ENCODE data around the gene DGCR6L.
"Not testable (repeated sequence)": the region's sequence is repeated elsewhere in the genome, so short reads cannot be mapped to it uniquely, and the experiment has no call there.

The DGCR6L gene

DNA sequence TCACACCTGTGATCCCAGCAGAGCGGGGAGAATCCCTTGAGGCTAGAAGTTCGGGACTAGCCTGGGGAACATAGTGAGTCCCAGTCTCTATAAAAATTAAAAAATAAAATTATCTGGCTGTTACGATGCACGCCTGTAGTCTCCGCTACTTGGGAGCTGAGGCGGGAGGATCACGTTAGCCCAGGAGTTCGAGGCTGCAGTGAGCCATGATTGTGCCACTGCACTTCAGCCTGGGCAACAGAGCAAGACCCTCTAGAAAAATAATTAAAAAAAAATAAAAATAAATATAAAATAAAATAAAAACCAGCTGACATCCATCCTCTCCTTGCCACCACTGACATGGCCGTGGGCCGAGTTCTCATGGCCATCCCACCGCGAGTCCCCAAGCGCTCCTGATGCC is 44.0 kb downstream of the DGCR6L start:
- DNase-seq (ENCODE audit: low read depth) = no peak

DNA sequence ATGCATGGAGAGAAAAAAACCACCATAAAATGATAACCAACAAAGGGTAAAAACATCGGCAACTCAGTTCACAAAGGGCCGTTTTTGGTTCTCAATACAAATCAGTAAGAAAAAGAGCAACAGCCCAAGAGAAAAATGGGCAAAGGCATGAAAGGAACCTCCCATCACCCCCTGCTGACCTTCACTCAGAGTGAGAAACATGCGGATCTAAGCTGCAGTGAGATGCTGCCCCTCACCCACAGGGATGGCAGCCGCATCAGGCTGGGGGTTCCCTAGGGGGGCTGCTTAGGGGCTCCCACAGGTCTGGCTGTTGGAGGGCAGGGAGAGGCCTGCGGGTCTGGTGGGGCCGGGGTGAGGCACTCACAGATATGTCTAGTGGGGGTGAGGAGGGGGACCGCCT is 44.5 kb downstream of the DGCR6L start:
- DNase-seq (ENCODE audit: low read depth) = not testable (repeated sequence)

DNA sequence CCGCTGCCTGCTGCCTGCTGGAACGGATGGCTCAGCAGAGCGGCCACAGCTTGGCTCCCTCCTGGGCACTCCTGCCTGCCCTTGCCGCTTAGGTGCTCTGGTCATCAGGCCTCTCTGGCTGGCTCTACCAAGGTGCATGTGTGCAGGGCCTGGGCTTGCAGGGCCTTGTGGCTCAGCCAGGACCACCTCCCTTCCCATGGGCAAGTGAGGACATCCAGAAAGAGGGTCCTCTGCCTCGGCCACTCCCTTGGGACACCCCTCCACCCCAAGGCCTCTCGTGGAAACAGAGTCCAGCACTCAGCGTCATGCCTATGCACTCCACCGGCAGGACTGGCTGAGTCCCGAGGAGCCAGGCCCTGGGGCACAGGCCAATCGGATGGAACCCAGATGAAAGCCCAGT is 45.5 kb downstream of the DGCR6L start:
- not testable (repeated sequence) for DNase-seq (ENCODE audit: low read depth)

DNA sequence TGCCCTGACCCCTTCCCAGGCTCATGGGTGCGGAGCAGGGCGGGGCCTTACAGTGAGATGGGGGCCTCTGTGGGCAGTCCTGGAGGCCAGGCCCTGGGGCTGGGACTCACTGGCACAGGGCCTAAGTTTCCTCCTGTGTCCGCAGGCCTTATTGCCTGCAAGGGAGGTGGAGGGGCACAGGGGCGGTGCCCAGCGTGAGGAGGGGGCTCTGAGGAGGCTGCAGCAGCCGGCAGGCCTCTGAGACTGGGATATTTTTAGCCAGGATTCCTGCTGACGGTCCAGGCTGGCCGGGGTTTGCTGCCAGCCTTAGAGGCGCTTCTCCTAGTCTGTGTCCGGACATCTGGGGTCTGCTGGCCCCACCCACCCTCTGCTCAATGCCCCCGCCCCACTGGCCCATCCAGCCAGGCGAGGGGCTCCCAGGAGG is 46.1 kb downstream of the DGCR6L start:
- DNase-seq (ENCODE audit: low read depth) = no peak

DNA sequence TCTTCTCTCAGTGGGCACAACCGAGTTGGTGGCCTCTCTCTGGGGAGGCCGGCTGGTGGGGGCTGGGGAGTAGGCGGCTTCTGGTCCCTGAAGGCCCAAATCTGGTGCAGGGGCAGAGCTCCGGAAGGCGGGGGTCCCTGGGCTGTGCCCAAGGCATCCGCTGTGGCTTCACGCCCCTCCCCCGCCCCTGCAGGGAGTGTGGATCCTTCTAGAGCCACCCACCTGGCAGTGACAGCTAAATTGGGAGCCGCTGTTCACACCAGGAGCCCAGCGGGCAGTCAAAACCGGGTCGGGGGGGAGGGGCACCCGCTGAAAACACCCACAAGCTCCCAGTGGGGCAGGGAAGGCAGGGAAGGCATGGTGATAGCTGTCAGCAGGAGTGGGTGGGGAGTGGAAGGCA is 47.2 kb downstream of the DGCR6L start:
- no peak for DNase-seq (ENCODE audit: low read depth)

DNA sequence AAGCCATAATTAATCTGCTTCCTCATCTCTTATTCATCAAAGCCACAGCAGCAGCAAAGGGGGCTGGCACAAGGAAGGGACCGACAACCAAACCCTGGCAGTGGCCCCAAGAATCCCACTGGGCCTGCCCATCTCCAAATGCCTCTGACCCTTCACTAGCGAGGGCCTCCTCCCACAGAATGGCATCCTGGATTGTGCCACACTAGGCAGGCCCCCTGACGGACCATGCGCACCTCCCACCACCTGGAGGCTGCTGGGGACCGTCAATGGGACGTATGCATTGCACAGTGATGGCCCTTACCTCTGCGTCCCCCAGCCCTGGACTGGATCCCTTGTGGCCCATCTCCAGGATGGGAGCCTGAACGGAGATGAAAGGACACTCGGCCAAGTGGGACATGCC is 47.7 kb downstream of the DGCR6L start:
- DNase-seq (ENCODE audit: low read depth) = no peak

DNA sequence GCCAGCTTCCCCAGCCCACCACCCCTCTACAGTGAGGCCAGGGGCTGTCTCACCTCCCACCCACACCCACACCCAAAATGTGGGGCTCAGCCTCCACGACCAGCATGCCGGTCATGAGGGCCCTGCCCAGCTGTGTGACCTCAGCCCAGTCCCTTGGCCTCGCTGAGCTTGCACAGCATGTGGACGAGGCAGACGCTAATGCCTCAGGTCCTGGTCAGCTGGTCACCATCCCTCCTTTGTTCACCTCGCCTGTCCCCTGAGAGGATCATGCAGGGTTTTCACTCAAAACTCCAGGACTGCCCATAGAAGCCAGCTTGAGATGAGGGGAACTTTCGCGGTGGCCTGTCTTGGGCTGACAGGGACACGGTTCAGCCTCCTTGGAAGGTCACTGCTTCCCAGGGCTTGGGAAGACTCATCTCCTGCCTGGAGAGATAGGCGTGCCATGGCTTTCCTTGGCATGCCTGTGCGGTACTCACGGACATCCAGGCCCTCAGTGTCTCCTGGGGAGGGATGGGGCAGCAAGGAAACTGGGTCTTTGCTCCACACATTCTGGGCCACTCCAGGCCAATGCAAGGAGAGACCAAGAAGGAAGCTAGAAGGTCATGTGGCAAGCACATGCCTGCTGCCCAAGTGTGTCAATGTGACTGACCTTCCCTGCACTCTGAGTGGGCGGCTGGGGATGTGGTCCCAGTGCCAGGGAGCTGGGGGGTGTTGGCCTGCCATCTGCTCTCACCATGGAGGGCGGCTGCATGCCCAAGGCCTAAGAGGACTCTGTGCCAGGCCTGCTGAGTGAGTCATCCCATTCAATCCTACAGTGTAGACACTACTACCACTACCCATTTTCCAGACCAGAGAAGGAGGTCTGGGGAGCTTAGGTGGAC is 48.5 kb downstream of the DGCR6L start:
- no peak for DNase-seq (ENCODE audit: low read depth)

DNA sequence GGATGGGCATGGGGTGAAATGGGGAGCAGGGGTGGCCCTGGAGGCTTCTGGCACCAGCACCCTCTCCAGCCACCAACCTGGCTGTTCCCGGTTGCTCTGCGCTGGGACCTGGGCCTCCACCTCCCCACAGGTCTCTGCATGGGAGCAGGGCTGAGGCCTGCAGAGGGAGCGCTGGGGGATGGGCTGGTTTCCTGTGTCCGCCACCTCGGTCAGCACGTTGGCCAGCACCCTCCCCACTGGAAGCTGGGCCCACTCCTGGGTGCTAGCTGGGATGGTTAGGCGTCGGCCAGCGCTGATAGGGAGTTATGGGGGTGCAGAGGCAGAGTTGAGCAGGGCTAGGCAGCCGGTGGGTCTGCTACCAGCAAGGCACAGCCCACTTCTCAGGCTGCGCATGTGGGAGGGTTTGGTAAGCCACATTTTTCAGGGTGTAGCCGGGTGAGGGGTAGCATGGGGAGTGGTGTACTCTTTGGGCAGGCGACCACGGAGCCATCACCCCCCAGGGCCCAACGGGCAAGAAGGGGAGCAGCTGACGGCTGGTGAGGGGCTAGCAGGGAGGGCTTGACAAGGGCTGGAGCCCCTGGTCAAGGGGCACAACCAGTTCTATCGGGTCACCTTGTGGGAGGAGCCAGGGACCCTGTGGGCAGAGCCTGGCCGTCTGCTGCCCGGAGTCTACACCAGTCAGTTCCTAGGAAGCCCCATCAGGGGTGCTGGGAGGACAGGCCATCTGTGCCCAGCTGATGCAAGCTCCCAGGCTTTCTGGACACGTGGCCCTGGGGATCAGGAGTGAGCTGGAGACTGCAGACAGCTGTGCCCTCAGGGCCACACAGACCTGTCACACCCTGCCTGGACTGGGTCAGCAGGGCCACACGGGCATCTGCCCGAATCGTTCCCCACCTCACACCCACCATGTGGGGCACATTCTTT is 49.4 kb downstream of the DGCR6L start:
- DNase-seq (ENCODE audit: low read depth) = not testable (repeated sequence)

DNA sequence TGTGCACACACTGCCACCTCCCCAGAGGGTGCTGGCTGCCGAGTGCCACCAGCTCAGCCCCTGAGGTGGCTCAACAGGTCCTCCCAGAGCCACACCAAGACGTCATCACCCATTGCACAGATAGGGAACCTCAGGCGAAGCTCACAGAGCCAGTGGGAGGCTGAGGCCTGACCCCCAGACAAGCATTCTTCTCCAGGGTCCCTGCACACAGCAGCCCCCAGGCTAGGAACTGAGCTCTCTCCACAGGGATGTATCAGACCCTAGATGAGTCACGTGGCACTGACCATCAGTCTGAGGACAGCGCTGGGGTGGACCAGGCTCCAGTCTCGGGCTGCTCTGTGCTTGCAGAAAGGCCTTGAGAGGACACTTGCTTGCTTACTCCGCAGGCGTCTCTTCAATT is 50.2 kb downstream of the DGCR6L start:
- not testable (repeated sequence) for DNase-seq (ENCODE audit: low read depth)

DNA sequence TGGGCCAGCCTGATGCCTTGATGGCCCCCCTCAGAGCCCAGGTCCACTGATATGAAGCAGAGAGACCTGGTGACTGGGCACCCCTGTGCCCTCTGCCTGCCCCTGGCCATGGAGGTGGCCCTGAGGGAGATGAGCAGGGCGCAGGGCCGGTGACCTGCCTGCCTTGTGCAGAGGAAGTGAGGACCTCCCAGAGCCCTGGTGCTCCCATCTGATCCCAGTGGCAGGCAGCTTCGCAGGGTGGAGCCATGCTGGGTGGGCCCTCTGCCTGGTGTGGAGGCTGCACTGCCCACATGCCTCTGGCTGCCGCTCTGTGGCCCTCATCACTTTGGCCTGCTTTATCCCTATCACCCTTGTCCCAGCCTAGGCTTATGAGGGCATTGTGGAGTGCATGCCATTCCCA is 50.7 kb downstream of the DGCR6L start:
- not testable (repeated sequence) for DNase-seq (ENCODE audit: low read depth)

DNA sequence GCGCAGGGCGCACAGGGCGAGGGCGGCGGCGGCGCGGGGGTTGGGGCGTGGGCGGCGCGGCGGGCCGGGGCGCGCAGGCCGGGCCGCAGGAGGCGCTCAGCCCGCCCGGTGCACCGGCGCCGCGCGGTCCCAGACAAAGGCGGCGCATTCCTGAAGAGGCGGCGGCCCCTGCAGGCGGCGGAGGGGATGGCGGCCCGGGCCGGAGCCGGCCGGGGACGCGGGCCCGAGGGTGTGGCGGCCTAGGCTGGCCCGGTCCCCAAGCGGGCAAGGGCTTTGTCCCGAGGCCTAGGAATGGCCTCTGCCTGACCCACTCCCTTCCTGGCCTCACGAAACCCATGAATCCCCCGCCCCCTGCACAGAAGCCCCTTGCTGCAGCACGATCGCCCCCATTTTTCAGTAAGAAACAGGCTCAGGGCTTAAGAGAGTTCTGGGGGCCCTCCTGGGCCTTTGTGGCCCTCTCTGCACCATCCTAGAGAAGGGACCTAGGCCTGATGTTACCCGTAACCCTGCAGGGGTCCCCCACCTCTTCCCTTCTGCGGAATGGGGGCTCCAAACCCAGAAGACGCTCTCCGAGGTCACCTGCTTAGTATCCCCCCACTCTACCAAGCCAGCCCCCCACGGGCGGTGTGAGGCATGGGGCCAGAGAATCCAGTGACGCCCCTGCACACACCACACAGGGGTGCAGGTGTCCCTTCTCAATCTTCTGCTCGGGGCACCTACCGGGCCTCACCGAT is 51.4 kb downstream of the DGCR6L start, which contains the start of gene RTN4R:
Gene RTN4R, minus strand, starts transcription at position 40 of the 734 bp plus-strand sequence. CDS start 226 bp downstream, outside the sequence.
- DNase-seq (ENCODE audit: low read depth) = no peak

DNA sequence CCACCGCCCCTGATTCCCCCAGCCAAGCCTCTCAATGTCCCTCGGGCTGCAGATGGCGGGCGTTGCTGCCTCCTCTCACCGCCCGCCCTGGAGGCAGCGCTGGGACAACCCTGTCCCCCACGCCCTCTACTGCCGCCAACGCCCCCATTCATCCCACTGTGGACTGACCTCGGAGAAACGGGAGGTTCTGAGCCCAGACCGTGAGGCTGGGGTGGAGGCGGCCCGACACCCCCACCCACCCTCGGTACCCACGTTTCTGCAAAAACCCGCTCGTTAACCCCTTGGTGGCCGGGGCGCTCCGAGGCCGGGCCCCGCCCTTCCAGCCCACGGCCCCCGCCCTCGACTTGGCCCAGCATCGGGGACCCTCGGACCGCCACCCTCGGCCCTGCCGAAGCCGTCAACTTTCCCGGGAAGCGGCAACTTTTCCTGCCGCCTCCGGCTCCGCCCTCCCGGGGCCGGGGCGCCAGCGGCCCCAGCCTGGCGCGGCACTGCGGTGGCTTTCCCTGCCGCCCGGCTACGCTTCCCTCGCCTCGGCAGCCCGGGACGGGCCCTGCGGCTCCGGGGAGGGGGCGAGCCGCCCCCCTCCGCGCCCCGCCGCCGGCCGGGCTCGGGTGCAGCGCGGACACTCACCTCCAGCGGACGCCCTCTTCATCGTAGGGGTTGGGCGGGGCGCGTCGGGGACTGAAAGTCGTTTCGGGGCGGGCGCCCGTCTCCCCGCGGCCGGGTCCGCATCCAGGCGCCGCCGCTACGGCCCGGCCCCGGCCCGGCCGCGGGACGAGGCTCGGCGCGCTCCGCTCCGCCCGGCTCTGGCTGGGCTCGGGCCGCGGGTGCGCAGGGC is 52.2 kb downstream of the DGCR6L start:
- no peak for DNase-seq (ENCODE audit: low read depth)

DNA sequence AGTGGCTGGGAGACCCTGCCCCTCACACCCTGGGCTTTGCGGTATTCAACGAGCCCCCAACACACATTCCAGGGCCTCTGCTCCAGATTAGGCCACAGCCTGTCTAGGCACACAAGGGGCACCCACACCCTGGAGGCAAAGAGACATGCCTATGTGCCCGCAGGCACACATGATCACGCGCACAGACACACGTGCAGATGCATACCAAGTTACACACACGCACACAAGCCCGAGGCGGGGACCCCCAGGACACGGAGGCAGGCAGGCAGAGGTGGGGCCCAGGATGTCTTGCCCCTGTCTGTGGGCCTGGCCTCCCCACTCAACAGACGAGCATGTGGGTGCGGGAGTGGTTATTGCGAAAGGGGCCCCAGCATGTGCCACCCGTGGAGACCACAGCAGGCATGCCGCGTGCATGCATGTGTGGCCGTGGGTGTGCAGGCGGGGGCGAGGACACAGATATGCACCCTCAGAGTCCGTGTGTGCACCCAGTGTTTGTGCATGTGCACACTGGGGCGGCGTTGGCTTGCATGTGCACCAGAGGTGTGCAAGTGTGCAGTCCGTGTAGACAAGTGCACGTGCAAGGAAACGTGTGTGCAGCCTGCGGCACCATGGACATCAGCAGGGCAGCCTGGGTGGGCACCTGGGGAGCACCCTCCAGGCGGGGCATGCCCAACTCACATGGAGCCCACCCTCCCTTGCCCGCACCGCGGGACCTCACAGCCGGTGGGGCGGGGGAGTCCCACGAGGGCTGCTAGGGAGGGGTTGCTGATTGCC is 53.0 kb downstream of the DGCR6L start:
- not testable (repeated sequence) for DNase-seq (ENCODE audit: low read depth)

DNA sequence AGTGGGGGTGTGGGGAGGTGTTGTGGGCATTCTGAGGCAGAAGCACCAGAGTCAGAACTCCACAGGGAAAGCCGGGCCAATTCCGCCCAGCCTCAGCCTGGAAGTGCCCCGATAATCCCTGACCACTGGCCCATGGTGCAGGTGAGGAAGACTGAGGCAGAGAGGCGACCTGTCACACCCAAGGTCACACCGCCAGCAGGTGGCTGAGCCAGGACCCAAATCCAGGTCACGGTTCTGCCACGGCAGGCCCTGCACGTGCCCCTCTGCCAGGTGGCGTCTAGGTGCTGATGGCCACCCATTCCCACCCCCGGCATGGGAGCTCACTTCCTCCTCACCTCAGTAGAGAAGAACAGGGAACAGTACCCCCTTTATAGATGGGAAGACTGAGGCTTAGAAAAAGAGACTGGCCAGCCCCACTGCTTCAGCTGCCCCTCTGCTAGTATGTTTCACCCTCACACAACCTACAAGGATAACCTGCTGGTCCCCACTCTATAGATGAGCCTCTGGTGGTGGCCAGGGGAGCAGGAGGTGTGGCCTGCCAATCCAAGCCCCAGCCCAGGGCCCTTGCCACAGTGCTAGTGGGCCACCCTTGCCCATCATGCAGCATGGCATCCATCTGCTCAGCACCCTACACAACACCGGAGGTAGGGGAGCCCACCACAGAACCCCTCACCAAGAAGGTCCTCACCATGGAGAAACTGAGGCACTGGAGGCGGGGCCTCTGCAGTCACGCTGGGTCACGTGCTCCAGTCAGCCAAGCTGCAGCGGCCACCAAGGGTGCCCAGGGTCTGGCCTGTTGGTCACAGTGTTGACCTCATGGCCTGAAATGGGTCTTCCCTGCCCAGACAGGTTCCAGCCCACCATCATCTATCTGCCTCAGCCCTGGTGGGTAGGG is 53.8 kb downstream of the DGCR6L start:
- DNase-seq (ENCODE audit: low read depth) = not testable (repeated sequence)

DNA sequence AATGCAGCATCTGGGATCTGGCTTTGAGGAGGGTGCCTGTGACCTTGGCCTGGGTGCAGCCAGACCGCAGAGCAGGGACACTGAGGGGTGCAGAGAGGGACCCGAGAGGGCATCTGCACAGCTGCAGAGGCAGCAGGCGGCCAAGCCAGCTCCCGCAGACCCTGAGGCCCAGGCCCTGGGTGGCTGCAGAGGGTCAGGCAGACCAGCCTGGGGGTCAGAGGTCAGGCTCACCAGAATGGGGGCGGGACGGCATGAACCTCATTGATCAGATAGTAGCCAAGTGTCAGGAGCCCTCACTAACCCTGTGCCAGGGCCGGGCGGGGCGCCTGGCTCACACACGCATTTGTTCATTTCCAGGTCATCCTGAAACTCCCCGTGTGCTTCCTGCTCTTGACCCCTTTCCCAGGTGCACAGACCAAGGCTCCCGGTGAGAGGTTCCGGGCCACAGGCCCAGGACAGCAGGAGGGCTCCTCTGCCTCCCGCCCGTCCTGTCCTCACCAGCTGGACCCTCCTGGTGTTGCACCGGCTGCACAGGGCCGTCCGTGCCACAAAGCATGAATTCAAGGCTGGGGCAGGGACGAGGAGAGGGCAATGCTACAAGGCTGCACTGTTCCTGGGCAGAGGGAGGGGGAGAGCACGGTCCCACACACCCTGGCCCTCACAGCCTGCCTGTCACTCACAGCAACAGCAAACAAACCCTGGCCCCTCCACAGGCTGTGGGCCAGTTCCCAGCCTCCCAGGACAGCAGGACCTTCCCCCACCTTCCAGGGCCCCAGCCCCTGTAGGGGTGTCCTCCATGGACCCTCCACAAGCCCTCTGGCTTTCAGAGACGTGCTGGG is 55.0 kb downstream of the DGCR6L start:
- no peak for DNase-seq (ENCODE audit: low read depth)
